K562 (cell line): ENCODE results near the gene RAE1. TPM values are rescaled to one million over a fixed set of nuclear protein-coding genes. Genes with fewer than 3 reads are reported as not detected.
A peak's percentile ranks its signal among the peaks of the same experiment; 100 is the strongest.

Experiments
- ATAC-seq: fragments of 200-7000 bp; cut with Tn5 transposase; 3 replicates; pipeline ENCODE4 v1.9.1; 2020; ENCODE audit warnings: moderate library complexity
- BruUV-seq: library from RNA; stranded (reverse); fragments of 400-500 nt; replicated peaks from 2 replicates; lab custom pipeline; 2021; lab: Mats Ljungman, UMichigan
- CTCF ChIA-PET: fragments of 300-600 bp; formaldehyde crosslinking; extraction: SDS; loops from one replicate; lab custom pipeline; 2021; ENCODE audit warnings: low intra/inter-chr PET ratio; lab: Yijun Ruan, JAX
- POLR2A ChIA-PET: fragments of 300-600, 350-650 bp; sonication (Branson Sonifier 250); formaldehyde crosslinking; extraction: SDS; loops from one replicate; lab custom pipeline; 2021; ENCODE audit warnings: antibody characterized with exemption, inconsistent platforms; lab: Yijun Ruan, JAX
- DNase-seq, 4 experiments: peaks; one replicate each; pipeline versions ENCODE4 v3.0.0 to v3.0.0-alpha.2; 2011 to 2018; ENCODE audit warnings: low spot score in 3 of 4, mixed read lengths in 3 of 4; ENCODE audit errors: extremely low read depth in 1 of 4
- FAIRE-seq: peaks from 2 replicates; lab custom pipeline; 2011; peaks lifted over from hg19 to GRCh38; lab: Jason Lieb, UNC
- H2AFZ ChIP-seq: 2 replicates; pipeline ENCODE4 v1.6.0; 2011; ENCODE audit warnings: low read depth, low read length, control low read depth, inconsistent platforms
- H3K27ac ChIP-seq: fragments of 200-600 bp; 3 replicates; pipeline ENCODE4 v1.8.0; 2011; ENCODE audit warnings: low read depth, mild to moderate bottlenecking, control low read depth, inconsistent platforms, low read length, moderate library complexity, mixed read lengths; ENCODE audit errors: extremely low read depth
- H3K27me3 ChIP-seq, 2 experiments: fragments of 300-600 bp in 1 of 2; 2 replicates in 1 of 2; 3 replicates in 1 of 2; pipeline versions ENCODE4 v1.6.0 to v1.8.0; 2011; ENCODE audit warnings: inconsistent platforms in 2 of 2, low read length in 2 of 2, mild to moderate bottlenecking in 1 of 2, mixed read lengths in 1 of 2, moderate library complexity in 1 of 2; ENCODE audit not compliant: control insufficient read depth in 2 of 2, insufficient read depth in 2 of 2
- H3K36me3 ChIP-seq: fragments of 300-600 bp; 3 replicates; pipeline ENCODE4 v1.8.0; 2011; ENCODE audit warnings: mild to moderate bottlenecking, low read length, inconsistent platforms; ENCODE audit not compliant: control insufficient read depth, insufficient read depth
- H3K4me1 ChIP-seq, 2 experiments: fragments of 200-600 bp in 1 of 2; replicated peaks in 1 of 2; 2 replicates in 1 of 2; 3 replicates in 1 of 2; pipeline versions ENCODE4 v1.5.1 to v1.8.0; 2011; ENCODE audit warnings: inconsistent platforms in 2 of 2, low read length in 2 of 2, mild to moderate bottlenecking in 1 of 2, mixed read lengths in 1 of 2, moderate library complexity in 1 of 2; ENCODE audit not compliant: control insufficient read depth in 2 of 2, insufficient read depth in 2 of 2
- H3K4me2 ChIP-seq: 2 replicates; pipeline ENCODE4 v1.6.1; 2011; ENCODE audit warnings: low read length, control low read depth, inconsistent platforms, mixed read lengths; ENCODE audit not compliant: insufficient read depth
- H3K4me3 ChIP-seq: fragments of 200-600 bp; sonication (generic), shearing (Covaris generic); 2 replicates; pipeline ENCODE4 v1.5.1; 2016; ENCODE audit warnings: control low read depth, inconsistent platforms
- H3K79me2 ChIP-seq: fragments of 200-600 bp; 3 replicates; pipeline ENCODE4 v1.8.0; 2011; ENCODE audit warnings: low read length, inconsistent platforms; ENCODE audit not compliant: control insufficient read depth, insufficient read depth
- H3K9ac ChIP-seq, 2 experiments: 2 replicates each; pipeline versions ENCODE4 v1.6.0 to v1.6.1; 2011; ENCODE audit warnings: low read depth in 2 of 2, low read length in 2 of 2, control low read depth in 1 of 2, inconsistent platforms in 1 of 2, mild to moderate bottlenecking in 1 of 2, mixed read lengths in 1 of 2; ENCODE audit not compliant: insufficient read depth in 1 of 2
- H3K9me1 ChIP-seq: one replicate; pipeline ENCODE4 v1.6.0; 2011; ENCODE audit warnings: inconsistent platforms, mild to moderate bottlenecking, low read length, moderate library complexity; ENCODE audit not compliant: control insufficient read depth, insufficient read depth
- H3K9me3 ChIP-seq: replicated peaks from 2 replicates; pipeline ENCODE4 v1.5.1; 2011; ENCODE audit warnings: low read depth, low read length, inconsistent platforms; ENCODE audit not compliant: control insufficient read depth, insufficient read depth
- H4K20me1 ChIP-seq: replicated peaks from 2 replicates; pipeline ENCODE4 v1.6.1; 2011; ENCODE audit warnings: low read length, inconsistent platforms, mixed read lengths; ENCODE audit not compliant: control insufficient read depth, insufficient read depth
- CBX3 ChIP-seq, 2 experiments: IDR thresholded peaks; 1 replicate in 1 of 2; 2 replicates in 1 of 2; pipeline ENCODE4 v1.6.1; 2012; ENCODE audit warnings: inconsistent platforms in 2 of 2, low read length in 2 of 2, borderline replicate concordance in 1 of 2, control low read depth in 1 of 2
- CC2D1A ChIP-seq: fragments of 450-650 bp; IDR thresholded peaks from 2 replicates; pipeline ENCODE4 v1.6.1; 2017; ENCODE audit warnings: mild to moderate bottlenecking
- CTBP1 ChIP-seq: fragments of 450-650 bp; IDR thresholded peaks from 2 replicates; pipeline ENCODE4 v1.6.1; 2016; ENCODE audit warnings: borderline replicate concordance
- HNRNPLL ChIP-seq: fragments of 200-400 bp; formaldehyde crosslinking; IDR thresholded peaks from 2 replicates; pipeline ENCODE4 v1.6.1; 2017; ENCODE audit warnings: low read length, low read depth, mild to moderate bottlenecking; ENCODE audit not compliant: poor library complexity, severe bottlenecking
- KLF1 ChIP-seq: fragments of 450-650 bp; IDR thresholded peaks from 2 replicates; pipeline ENCODE4 v1.6.1; 2016; ENCODE audit warnings: missing genetic modification characterization, missing compliant biosample characterization
- MTA3 ChIP-seq: fragments of 450-650 bp; formaldehyde crosslinking; IDR thresholded peaks from 2 replicates; pipeline ENCODE4 v1.6.1; 2017; ENCODE audit warnings: mild to moderate bottlenecking, borderline replicate concordance
- PRMT5 ChIP-seq: sonication (generic); formaldehyde crosslinking; IDR thresholded peaks from 2 replicates; pipeline ENCODE4 v1.5.0; 2020; ENCODE audit warnings: missing genetic modification reagents
- RBFOX2 ChIP-seq: fragments of 200-400 bp; formaldehyde crosslinking; IDR thresholded peaks from 2 replicates; pipeline ENCODE4 v1.6.1; 2017; ENCODE audit warnings: low read depth, mild to moderate bottlenecking, low read length, moderate library complexity
- SMARCC2 ChIP-seq: fragments of 450-650 bp; IDR thresholded peaks from 2 replicates; pipeline ENCODE4 v1.6.1; 2017; ENCODE audit warnings: antibody characterized with exemption, moderate library complexity, mild to moderate bottlenecking, low read depth
- STAT5B ChIP-seq: fragments of 250-450 bp; sonication (Bioruptor Pico); IDR thresholded peaks from 2 replicates; pipeline ENCODE4 v1.8.0; 2021; ENCODE audit warnings: mild to moderate bottlenecking, inconsistent platforms
- ZNF23 ChIP-seq: fragments of 250-450 bp; sonication (Bioruptor Pico); IDR thresholded peaks from 2 replicates; pipeline ENCODE4 v1.4.0; 2020; ENCODE audit warnings: mild to moderate bottlenecking
- ZNF253 ChIP-seq: fragments of 250-450 bp; sonication (Bioruptor Pico); conservative IDR thresholded peaks from 2 replicates; pipeline ENCODE4 v1.6.1; 2021; ENCODE audit warnings: mild to moderate bottlenecking
- WGBS: fragments of 100-300 bp; shearing (Covaris generic); methylation state at CpG from one replicate; pipeline ENCODE4 v1.1.6; 2016; ENCODE audit warnings: low coverage, mixed read lengths; ENCODE audit not compliant: insufficient coverage; ENCODE audit errors: missing lambda C conversion rate; 5-methylcytosine and 5-hydroxymethylcytosine counted together
- in situ Hi-C: fragments of 300-500 bp; cut with MboI; formaldehyde crosslinking; loops from 4 replicates; pipeline ENCODE4 v1.15.0; 2018; ENCODE audit warnings: inconsistent platforms, mixed read lengths
- intact Hi-C: fragments of 100-400 bp; cut with micrococcal nuclease; formaldehyde crosslinking; loops from 2 replicates; pipeline ENCODE4 v1.14.2; 2022
- polyA plus RNA-seq, 8 experiments: library from polyadenylated mRNA; depleted of rRNA in 4 of 8; stranded (reverse) in 5 of 8; unstranded in 3 of 8; fragments of >200 nt; fragmentation: Nextera tagmentation in 2 of 8; fragmentation: Illumina TruSeq in 1 of 8; extraction: Ambion mirVana in 2 of 8; extraction: Trizol in 1 of 8; gene quantifications; 2 replicates each; pipeline versions ENCODE4 v1.2.1 to v1.2.3, GENCODE V29; 2011 to 2014; ENCODE audit warnings: inconsistent platforms in 1 of 8, missing spikeins in 1 of 8
- total RNA-seq, 7 experiments: library from RNA; depleted of rRNA in 6 of 7; stranded (reverse); fragments of >200 nt in 6 of 7; fragmentation: Illumina TruSeq in 2 of 7; extraction: Trizol in 2 of 7; gene quantifications; 2 replicates each; pipeline versions ENCODE4 v1.2.1 to v1.2.3, GENCODE V29; 2011 to 2021; ENCODE audit warnings: low replicate concordance in 1 of 7
- TF ChIP-seq, protein P1 (sequence below): sonication (generic); formaldehyde crosslinking; IDR thresholded peaks from 2 replicates; pipeline ENCODE4 v1.8.1; 2023; ENCODE audit warnings: mild to moderate bottlenecking, missing genetic modification reagents
- TF ChIP-seq, protein P2 (sequence below): sonication (generic); formaldehyde crosslinking; IDR thresholded peaks from 2 replicates; pipeline ENCODE4 v1.8.0; 2022; ENCODE audit warnings: mild to moderate bottlenecking, missing genetic modification reagents
- TF ChIP-seq, protein P3 (sequence below): fragments of 250-450 bp; sonication (Bioruptor Pico); IDR thresholded peaks from 2 replicates; pipeline ENCODE4 v1.5.0; 2020; ENCODE audit warnings: mild to moderate bottlenecking
- TF ChIP-seq, protein P4 (sequence below): sonication (generic); formaldehyde crosslinking; IDR thresholded peaks from 2 replicates; pipeline ENCODE4 v1.8.1; 2023; ENCODE audit warnings: mild to moderate bottlenecking, missing genetic modification reagents, moderate library complexity

The RAE1 gene
- total and polyA plus RNA-seq, 9 of the 15 experiments (the other 6 are each of a cell fraction or from before 2014, with no cell fraction given), result 33.7 to 248 (median 77.7) TPM

DNA sequence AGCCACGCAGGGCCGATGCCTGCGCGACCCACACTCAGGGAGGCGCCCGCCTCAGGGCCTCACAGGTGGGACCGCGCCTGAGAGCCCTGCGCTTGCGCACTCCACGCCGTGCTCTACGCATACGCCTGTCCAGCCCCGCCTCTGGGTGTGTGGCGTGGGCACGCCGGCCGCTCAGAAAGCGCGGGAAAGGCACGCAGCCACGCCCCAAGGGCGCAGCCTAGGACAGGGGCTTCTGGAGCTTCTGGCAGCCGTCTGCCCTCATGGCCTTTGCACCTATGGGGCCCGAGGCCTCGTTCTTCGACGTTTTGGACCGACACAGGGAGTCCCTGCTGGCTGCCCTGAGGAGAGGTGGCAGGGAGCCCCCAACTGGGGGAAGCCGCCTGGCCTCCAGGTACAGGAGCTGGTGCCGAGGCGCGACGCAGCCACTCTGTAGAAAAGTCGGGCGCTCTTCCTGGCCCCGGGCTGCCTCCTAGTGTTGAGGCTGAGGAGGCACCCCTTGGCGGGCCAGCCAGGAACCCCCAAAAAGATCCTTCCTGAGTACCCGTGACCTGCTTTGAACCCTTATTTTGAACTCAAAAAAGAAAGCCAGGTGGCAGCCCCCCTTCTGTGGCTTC lies 21.3 kb upstream of the RAE1 start, which contains the start of gene SPO11:
TSS of gene SPO11 (plus strand) at position 196 of the 614 bp plus-strand sequence. CDS start at position 261, 65 bp downstream.
- POLR2A ChIA-PET, result interaction anchor here (0.6 kb wide), 2 partner anchors 9 to 19 kb away, joined by 4 to 5 read pairs; no protein-coding TSS in a partner anchor
- Histone ChIP-seq H3K4me2 (peak within 1 kb of the TSS; percentile 39), H3K4me3 (peak within 1 kb of the TSS; percentile 8; the same call in 1 of the 2 replicates), H3K36me3 (no peaks in the 10 kb centered on the region), H3K9me3 (no peaks in the 10 kb centered on the region), H3K9me1 (no peaks in the 10 kb centered on the region), H3K79me2 (no peaks in the 10 kb centered on the region), H2AFZ (peak within 1 kb of the TSS; percentile 81), H4K20me1 (0 out of 2 replicates have a peak, but pooled peaks cover 4% of the 10 kb centered on the region), H3K9ac (peak within 1 kb of the TSS in 1 of 2 experiments; percentile 23; a peak in 1 of 4 replicates), H3K4me1 (peaks cover 2 to 7% of the 10 kb centered on the region in 2 experiments; a peak in 2 of 5 replicates), H3K27me3 (peaks cover 6 to 33% of the 10 kb centered on the region in 2 experiments; a peak in 4 of 5 replicates), H3K27ac (no peak within 1 kb of the TSS)
- CTCF ChIA-PET, result interaction anchor here (0.7 to 0.9 kb wide), 2 partner anchors 13 to 237 kb away, joined by 3 read pairs; no protein-coding TSS in a partner anchor
- DNase-seq (peak; percentile 69 to 80 (median 78)), ATAC-seq (peak; percentile 98), FAIRE-seq (peak; percentile 49)
- WGBS, result 18% methylated on average over 36 of the region's 40 CpGs
- no TSS peak for BruUV-seq
- in situ Hi-C loops, result no loop called here
- intact Hi-C loops, result no loop called here
- TF ChIP-seq RBFOX2, result peak; percentile 40
- no peak for TF ChIP-seq ZNF23 (CRISPR knock-in tag)
- TF ChIP-seq ZNF253, result no peak
- TF ChIP-seq HNRNPLL, result peak; percentile 84
- TF ChIP-seq, protein P1, sequence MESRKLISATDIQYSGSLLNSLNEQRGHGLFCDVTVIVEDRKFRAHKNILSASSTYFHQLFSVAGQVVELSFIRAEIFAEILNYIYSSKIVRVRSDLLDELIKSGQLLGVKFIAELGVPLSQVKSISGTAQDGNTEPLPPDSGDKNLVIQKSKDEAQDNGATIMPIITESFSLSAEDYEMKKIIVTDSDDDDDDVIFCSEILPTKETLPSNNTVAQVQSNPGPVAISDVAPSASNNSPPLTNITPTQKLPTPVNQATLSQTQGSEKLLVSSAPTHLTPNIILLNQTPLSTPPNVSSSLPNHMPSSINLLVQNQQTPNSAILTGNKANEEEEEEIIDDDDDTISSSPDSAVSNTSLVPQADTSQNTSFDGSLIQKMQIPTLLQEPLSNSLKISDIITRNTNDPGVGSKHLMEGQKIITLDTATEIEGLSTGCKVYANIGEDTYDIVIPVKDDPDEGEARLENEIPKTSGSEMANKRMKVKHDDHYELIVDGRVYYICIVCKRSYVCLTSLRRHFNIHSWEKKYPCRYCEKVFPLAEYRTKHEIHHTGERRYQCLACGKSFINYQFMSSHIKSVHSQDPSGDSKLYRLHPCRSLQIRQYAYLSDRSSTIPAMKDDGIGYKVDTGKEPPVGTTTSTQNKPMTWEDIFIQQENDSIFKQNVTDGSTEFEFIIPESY (CRISPR knock-in tag), result peak; percentile 47; the same call in 1 of the 2 replicates
- TF ChIP-seq SMARCC2, result no peak
- peak; percentile 26; the same call in 1 of the 2 replicates for TF ChIP-seq MTA3
- TF ChIP-seq CC2D1A, result 0 out of 2 replicates have a peak, but pooled peaks have one; percentile 28
- TF ChIP-seq, protein P2, sequence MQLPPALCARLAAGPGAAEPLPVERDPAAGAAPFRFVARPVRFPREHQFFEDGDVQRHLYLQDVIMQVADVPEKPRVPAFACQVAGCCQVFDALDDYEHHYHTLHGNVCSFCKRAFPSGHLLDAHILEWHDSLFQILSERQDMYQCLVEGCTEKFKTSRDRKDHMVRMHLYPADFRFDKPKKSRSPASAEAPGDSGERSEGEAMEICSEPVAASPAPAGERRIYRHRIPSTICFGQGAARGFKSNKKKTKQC, result peak; percentile 68; the same call in 1 of the 2 replicates
- TF ChIP-seq, protein P3, sequence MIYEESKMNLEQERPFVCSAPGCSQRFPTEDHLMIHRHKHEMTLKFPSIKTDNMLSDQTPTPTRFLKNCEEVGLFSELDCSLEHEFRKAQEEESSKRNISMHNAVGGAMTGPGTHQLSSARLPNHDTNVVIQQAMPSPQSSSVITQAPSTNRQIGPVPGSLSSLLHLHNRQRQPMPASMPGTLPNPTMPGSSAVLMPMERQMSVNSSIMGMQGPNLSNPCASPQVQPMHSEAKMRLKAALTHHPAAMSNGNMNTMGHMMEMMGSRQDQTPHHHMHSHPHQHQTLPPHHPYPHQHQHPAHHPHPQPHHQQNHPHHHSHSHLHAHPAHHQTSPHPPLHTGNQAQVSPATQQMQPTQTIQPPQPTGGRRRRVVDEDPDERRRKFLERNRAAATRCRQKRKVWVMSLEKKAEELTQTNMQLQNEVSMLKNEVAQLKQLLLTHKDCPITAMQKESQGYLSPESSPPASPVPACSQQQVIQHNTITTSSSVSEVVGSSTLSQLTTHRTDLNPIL (CRISPR knock-in tag), result no peak
- TF ChIP-seq CTBP1, result peak; percentile 65; the same call in 1 of the 2 replicates
- no peak for TF ChIP-seq STAT5B (CRISPR knock-in tag)
- peak; percentile 65; the same call in 1 of the 2 replicates for TF ChIP-seq KLF1 (tag)
- TF ChIP-seq, protein P4, sequence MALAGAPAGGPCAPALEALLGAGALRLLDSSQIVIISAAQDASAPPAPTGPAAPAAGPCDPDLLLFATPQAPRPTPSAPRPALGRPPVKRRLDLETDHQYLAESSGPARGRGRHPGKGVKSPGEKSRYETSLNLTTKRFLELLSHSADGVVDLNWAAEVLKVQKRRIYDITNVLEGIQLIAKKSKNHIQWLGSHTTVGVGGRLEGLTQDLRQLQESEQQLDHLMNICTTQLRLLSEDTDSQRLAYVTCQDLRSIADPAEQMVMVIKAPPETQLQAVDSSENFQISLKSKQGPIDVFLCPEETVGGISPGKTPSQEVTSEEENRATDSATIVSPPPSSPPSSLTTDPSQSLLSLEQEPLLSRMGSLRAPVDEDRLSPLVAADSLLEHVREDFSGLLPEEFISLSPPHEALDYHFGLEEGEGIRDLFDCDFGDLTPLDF (CRISPR knock-in tag), result no peak
- no peak for TF ChIP-seq PRMT5 (CRISPR knock-in tag)
- TF ChIP-seq CBX3 (IDR thresholded peaks at IDR 0.05; ENCODE audit: borderline replicate concordance in 1 of 2, low read length in 2 of 2), result peak in 1 of 2 experiments; percentile 59; a peak in 1 of 3 replicates
